ENCODE data around the gene ZXDC. TPM values are rescaled to one million over a fixed set of nuclear protein-coding genes. Genes with fewer than 3 reads are reported as not detected.

Gene ZXDC
- total RNA-seq, 1 experiment from 2014 or later = 28.3 TPM

DNA sequence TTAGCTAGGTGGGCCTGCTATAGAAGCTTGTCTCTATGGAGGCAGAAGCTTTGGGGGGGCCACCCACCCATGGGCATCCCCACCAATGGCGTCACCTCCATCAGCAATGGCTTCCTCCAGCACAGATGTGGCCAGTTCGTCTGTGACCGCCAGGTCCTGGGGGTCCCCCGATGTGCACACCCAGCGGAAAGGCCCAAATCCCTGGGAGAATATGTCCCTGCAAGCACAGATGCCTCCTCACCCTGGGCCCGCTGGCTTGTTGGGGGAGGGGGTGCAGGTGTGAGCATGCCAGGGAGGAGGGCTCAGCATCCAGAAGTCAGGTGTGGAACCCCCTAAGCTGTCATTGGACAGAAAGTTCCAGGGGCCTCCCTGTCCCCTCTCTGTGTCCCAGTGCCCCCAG, 22.3 kb upstream of the ZXDC start:
- no CpG with 5 or more reads among the region's 6 CpGs for WGBS (ENCODE audit: extremely low coverage, insufficient read length, low lambda C conversion rate)
- no peak overlapping the region for H2BK120ac ChIP-seq (ENCODE audit: low read depth, low read length, poor library complexity, severe bottlenecking)
- no peak for DNase-seq
- H3K79me2 ChIP-seq (ENCODE audit: insufficient read depth, low read length) = no peaks in the 10 kb centered on the region
- Mint-ChIP-seq H3K36me3 (ENCODE audit: insufficient read depth in 1 of 3, low read depth in 3 of 3) (no peaks in the 10 kb centered on the region; a peak in 1 of 7 replicates), H3K9me3 (no peaks in the 10 kb centered on the region), H3K4me1 (peaks cover 10 to 17% of the 10 kb centered on the region in 2 experiments), H3K27me3 (ENCODE audit: low read depth) (no peaks in the 10 kb centered on the region), H3K4me3 (no peak overlapping the region), H3K27ac (no peak overlapping the region)
- H3K4me2 ChIP-seq (ENCODE audit: insufficient read depth, insufficient read length, low read length) = no peak overlapping the region
- no peak overlapping the region for H2BK20ac ChIP-seq (ENCODE audit: low read depth, low read length, poor library complexity, severe bottlenecking)
- H4K5ac ChIP-seq (ENCODE audit: insufficient read length, low read depth, low read length) = no peak overlapping the region
- no peaks in the 10 kb centered on the region for H3K79me1 ChIP-seq (ENCODE audit: insufficient read depth, low read depth, low read length, poor library complexity, severe bottlenecking)
- H2BK15ac ChIP-seq (ENCODE audit: low read depth, low read length) = no peak overlapping the region
- H3K23me2 ChIP-seq (ENCODE audit: insufficient read length, low read depth, low read length, poor library complexity, severe bottlenecking) = no peaks in the 10 kb centered on the region
- H4K20me1 ChIP-seq (ENCODE audit: control insufficient read depth, insufficient read depth, insufficient read length) = no peaks in the 10 kb centered on the region
- no peak overlapping the region for H2AK5ac ChIP-seq (ENCODE audit: insufficient read length, low read length)
- no peak overlapping the region for H2BK12ac ChIP-seq (ENCODE audit: insufficient read length, low read depth, low read length)
- no peak overlapping the region for H2AFZ ChIP-seq (ENCODE audit: low read length)
- no peak overlapping the region for H3K4ac ChIP-seq (ENCODE audit: low read depth, low read length)
- H3K56ac ChIP-seq (ENCODE audit: insufficient read length, low read depth, low read length) = no peak overlapping the region
- no peaks in the 10 kb centered on the region for H3K9me3 ChIP-seq (ENCODE audit: control insufficient read depth, low read depth, low read length)
- H2BK5ac ChIP-seq (ENCODE audit: insufficient read length, low read length) = no peak overlapping the region
- H3K27me3 ChIP-seq (ENCODE audit: insufficient read depth, low read length) = no peaks in the 10 kb centered on the region
- no peak overlapping the region for H4K91ac ChIP-seq (ENCODE audit: insufficient read length, low read depth, low read length)
- no peak overlapping the region for H3K18ac ChIP-seq (ENCODE audit: insufficient read length, low read depth, low read length)
- H3K23ac ChIP-seq (ENCODE audit: insufficient read length, low read depth, low read length) = no peak overlapping the region
- H3K9ac ChIP-seq (ENCODE audit: extremely low read depth, insufficient read length, low read length) = no peak overlapping the region
- no peak overlapping the region for H3T11ph ChIP-seq (ENCODE audit: low read length)
- no peak overlapping the region for H3K27ac ChIP-seq (ENCODE audit: insufficient read length, low read depth, low read length)
- no peak overlapping the region for H3K14ac ChIP-seq (ENCODE audit: insufficient read depth, low read length)
- H3K4me1 ChIP-seq (ENCODE audit: insufficient read depth, low read length) = peaks cover 3% of the 10 kb centered on the region; the same call in 1 of the 2 replicates
- TF ChIP-seq, protein P1, sequence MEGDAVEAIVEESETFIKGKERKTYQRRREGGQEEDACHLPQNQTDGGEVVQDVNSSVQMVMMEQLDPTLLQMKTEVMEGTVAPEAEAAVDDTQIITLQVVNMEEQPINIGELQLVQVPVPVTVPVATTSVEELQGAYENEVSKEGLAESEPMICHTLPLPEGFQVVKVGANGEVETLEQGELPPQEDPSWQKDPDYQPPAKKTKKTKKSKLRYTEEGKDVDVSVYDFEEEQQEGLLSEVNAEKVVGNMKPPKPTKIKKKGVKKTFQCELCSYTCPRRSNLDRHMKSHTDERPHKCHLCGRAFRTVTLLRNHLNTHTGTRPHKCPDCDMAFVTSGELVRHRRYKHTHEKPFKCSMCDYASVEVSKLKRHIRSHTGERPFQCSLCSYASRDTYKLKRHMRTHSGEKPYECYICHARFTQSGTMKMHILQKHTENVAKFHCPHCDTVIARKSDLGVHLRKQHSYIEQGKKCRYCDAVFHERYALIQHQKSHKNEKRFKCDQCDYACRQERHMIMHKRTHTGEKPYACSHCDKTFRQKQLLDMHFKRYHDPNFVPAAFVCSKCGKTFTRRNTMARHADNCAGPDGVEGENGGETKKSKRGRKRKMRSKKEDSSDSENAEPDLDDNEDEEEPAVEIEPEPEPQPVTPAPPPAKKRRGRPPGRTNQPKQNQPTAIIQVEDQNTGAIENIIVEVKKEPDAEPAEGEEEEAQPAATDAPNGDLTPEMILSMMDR (conservative IDR thresholded peaks at IDR 0.05) = no peak
- H4K8ac ChIP-seq (replicated peaks; ENCODE audit: insufficient read length, low read depth, low read length) = no peak overlapping the region
